IPS-NIHi7 (cell line): ENCODE results near the gene SIRT5.

Source experiments
- DNase-seq: peaks from one replicate; pipeline ENCODE4 v3.0.0; 2012; ENCODE audit warnings: mixed read lengths; ENCODE audit errors: extremely low spot score

Gene SIRT5

GRCh38 chr6:13574571-13575376 is at the start of gene SIRT5:
Gene SIRT5 (plus strand): TSS chr6:13574601. CDS start chr6:13584111, 9,510 bp downstream.
- DNase-seq, result peak; percentile 81

GRCh38 chr6:13524801-13525508 is 49.4 kb upstream of the SIRT5 start:
- DNase-seq, result no peak

- no peak for DNase-seq
These were observed 48.1 kb upstream of the SIRT5 start for GRCh38 chr6:13526357-13526726.

GRCh38 chr6:13526727-13527670 is 47.4 kb upstream of the SIRT5 start:
- no peak for DNase-seq

DNA sequence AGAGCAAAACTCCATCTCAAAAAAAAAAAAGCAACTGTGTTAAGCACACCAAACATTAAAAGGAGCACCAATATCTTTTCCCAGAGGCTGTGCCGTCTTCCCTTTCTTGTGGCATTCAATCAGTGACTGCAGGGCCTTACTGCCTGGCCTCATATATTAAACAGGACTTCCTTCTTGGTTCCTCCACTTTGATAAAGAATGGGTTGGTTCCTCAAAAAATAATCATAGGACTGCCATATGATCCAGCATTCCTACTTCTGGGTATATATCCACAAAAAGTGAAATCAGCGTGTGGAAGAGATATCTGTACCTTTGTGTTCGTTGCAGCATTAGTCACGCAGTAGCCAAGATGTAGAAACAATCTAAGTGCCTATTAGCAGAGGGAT is 46.7 kb upstream of the SIRT5 start:
- no peak for DNase-seq

DNA sequence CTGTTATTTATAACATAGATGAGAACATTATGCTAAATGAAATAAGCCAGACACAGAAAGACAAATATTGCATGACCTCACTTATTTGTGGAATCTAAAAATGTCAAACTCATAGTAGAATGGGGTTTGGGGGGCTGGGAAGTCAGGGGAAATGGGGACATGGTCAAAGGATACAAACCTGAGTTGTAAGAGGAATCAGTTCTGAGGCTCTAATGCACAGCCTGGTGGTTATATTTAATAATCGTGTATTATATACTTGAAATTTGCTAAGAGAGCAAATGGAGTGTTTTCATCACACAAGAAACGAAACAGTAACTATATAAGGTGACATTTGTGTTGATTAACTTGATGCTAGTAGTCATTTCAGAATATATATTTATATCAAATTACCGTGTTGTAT is 46.2 kb upstream of the SIRT5 start:
- DNase-seq, result no peak

- no peak for DNase-seq
These were observed 45.5 kb upstream of the SIRT5 start for GRCh38 chr6:13528777-13529343.

DNA sequence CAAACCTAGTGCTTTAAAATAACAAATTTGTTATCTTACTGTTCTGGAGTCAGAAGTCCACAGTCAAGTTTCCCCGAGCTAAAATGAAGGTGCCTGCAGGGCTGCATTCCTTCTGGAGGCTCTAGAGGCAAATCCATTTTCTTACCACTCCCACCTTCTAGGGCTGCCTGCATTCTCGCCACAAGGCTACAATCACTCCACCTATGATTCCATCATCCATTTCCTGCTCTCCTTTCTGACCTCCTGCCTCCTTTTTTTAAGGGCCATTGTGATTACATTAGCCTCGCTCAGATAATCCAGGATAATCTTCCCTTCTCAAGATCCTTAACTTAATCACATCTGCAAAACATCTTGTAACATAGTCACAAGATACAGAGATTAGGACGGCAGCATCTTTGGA is 42.4 kb upstream of the SIRT5 start:
- no peak for DNase-seq

- no peak for DNase-seq
These were observed 39.9 kb upstream of the SIRT5 start for GRCh38 chr6:13534536-13534935.

DNA sequence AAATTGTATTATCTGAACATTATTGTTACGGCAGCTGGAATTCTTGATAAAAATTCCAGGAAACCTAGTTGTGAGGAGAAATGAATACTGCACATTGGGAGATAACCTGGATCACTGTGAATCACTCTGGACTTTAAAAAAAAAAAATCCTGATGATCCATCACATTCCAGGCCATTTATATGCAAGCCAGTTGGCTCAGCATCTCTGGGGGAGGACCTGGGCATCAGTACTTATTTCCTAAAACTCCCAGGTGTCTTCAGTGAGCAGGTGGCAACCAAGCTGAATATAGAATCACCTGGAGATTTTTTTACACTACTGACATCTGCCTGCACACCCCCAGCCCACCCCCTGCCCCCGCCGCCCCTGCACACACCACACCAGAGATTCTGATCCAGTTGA is 39.1 kb upstream of the SIRT5 start:
- DNase-seq, result no peak

- no peak for DNase-seq
These were observed 37.4 kb upstream of the SIRT5 start for GRCh38 chr6:13536796-13537526.

DNA sequence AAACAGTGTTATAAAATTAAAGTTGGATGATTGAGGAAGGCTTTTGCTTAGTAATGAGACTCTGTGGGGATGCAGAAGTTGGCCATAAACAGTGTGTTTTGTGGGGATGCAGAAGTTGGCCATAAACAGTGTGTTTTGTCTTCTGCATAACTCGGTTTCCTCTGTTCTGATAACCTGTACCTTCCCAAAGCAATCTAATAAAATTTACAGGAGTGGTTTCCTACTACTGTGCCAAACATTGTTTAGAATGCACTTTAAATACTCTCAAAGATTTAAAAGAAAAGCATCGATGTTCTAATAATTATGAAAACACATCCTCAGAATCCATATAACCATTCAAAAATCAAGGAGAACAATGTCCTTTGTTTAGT is 36.9 kb upstream of the SIRT5 start:
- no peak for DNase-seq

- DNase-seq, result peak; percentile 44
These were observed 36.3 kb upstream of the SIRT5 start for GRCh38 chr6:13538084-13538483.

GRCh38 chr6:13538600-13538999 is 35.8 kb upstream of the SIRT5 start:
- no peak for DNase-seq

- no peak for DNase-seq
These were observed 34.8 kb upstream of the SIRT5 start for GRCh38 chr6:13539572-13539971.

DNA sequence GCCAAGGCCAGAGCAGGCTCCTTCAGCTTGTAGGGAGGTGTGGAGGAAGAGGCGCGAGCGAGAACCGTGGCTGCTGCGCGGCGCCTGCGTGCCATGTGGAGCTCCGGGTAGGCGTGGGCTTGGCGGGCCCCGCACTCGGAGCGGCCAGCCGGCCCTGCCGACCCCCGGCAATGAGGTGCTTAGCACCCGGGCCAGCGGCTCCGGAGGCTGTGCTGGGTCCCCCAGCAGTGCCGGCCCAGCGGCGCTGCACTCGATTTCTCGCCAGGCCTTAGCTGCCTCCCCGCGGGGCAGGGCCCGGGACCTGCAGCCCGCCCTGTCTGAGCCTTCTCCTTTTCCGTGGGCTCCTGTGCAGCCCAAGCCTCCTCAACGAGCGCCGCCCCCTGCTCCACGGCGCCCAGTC is 32.9 kb upstream of the SIRT5 start:
- no peak for DNase-seq

DNA sequence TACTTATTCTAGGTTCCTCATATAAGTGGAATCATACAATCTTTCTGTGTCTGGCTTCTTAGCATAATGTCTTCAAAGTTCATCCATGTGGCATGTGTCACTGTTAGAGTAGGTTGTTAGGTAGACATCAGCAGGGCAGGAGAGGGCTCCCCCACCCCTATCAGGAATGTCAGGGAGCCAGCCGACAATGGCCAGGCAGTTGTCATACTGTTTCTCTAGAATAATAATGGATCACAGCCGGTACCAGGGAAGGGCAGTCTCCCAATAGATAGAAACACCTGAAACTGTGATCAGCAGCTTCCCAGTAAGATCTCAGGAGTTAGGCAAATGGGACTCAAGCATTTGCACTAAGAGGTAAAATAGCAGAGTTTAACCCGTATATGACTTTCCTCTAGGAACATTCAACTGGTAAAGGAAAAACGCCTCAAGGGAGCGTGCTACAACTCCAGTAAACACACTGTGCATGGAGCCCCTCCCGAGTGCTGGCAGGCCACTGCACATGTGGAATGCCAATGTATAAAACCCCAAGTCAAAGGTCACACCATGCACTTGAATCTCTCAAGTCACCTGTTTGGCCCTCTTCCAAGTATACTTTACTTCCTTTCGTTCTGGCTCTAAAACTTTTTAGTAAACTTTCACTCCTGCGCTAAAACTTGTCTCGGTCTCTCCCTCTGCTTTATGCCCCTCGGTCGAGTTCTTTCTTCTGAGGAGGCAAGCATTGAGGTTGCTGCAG is 29.8 kb upstream of the SIRT5 start:
- DNase-seq, result no peak

DNA sequence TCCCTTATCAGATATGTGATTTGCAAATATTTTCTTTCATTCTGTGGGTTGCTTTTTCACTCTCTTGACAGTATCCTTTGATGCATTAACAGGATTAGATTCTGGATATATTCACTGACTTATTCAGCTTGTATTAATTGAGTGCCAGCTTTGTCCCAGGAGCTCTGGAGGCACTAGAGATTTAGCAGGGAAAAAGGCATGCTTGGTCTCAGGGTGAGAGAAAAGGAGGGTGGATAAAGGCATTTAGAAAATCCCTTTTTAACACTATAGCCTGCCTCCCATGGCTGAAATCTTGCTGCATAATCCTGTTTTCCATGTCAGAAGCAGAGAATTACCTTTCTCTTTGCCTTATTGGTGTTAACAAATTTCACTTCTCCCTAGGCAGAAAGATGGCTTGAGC is 28.5 kb upstream of the SIRT5 start:
- no peak for DNase-seq

DNA sequence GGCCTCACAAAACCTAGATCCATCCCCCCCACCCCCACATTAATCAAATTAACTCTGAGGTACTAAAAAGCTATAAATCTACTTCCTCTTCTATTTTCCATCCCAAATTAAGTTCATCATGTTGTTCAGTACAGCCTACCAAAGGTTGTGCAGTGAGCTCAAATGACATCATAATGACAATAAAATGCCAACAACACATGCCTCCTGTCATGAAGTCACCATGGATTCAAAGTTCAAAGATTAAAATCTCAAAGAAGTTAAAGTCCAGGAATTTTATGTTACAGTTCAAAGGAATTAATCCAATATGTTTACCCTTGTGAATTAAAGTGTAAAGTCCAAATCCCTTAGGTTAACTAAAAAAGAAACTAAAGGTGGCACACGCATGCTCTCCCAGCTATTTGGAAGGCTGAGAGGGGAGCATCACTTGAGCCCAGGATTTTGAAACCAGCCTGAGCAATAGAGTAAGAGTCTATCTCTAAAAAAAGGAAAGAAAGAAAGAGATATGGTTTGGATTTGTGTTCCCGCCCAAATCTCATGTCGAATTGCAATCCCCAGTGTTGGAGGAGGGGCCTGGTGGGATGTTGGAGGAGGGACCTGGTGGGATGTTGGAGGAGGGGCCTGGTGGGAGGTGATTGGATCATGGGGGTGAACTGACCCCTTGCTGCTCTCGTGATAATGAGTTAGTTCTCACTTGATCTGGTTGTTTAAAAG is 25.7 kb upstream of the SIRT5 start:
- no peak for DNase-seq

DNA sequence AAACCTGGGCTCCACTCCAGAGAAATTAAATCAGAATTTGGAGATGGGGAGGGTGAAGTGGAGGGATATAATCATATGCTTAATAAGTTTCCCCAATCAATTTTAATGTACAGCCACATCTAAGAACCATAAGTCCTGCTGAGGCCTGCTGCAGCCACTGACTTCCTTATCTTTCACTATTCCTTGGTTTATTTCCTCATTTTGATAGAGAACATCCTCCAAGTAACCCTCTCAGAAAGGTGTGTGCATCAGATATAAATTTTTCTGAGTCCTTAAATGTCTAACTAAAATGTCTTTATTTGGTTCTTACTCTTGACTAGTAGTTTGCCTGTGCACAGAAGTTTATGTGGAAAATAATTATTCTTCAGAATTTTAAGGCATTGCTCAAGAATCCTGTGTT is 23.7 kb upstream of the SIRT5 start:
- DNase-seq, result no peak
